Fibroblast of villous mesenchyme (primary cell): ENCODE measurements around the gene MAPK8IP3. TPM values are rescaled to one million over a fixed set of nuclear protein-coding genes. Genes with fewer than 3 reads are reported as not detected.

ENCODE experiments used
- DNase-seq: peaks from one replicate; pipeline ENCODE4 v3.0.0-alpha.2; 2010; ENCODE audit warnings: low read depth
- H3K4me3 ChIP-seq: 2 replicates; pipeline ENCODE4 v1.5.1; 2011; ENCODE audit warnings: low read depth, mild to moderate bottlenecking, low read length
- CTCF ChIP-seq: IDR thresholded peaks from 2 replicates; pipeline ENCODE4 v1.5.1; 2012; ENCODE audit warnings: low read depth, mild to moderate bottlenecking, low read length; ENCODE audit not compliant: insufficient read depth
- total RNA-seq: library from RNA; depleted of rRNA; stranded (reverse); fragments of >200 nt; gene quantifications from 2 replicates; pipeline ENCODE4 v1.2.3, GENCODE V29; 2012

MAPK8IP3 gene
- total RNA-seq, 1 donor = 37.1 TPM

- DNase-seq = no peak
- TF ChIP-seq CTCF = no peak
These were observed 71.6 kb downstream of the MAPK8IP3 start for GRCh38 chr16:1777375-1778199.

GRCh38 chr16:1778200-1779179, 72.5 kb downstream of the MAPK8IP3 start:
- H3K4me3 ChIP-seq = no peak overlapping the region
- no peak for TF ChIP-seq CTCF
- DNase-seq = peak; percentile 9

More at GRCh38 chr16:1777375-1778199, 71.6 kb downstream of the MAPK8IP3 start:
- no peak overlapping the region for H3K4me3 ChIP-seq

DNA sequence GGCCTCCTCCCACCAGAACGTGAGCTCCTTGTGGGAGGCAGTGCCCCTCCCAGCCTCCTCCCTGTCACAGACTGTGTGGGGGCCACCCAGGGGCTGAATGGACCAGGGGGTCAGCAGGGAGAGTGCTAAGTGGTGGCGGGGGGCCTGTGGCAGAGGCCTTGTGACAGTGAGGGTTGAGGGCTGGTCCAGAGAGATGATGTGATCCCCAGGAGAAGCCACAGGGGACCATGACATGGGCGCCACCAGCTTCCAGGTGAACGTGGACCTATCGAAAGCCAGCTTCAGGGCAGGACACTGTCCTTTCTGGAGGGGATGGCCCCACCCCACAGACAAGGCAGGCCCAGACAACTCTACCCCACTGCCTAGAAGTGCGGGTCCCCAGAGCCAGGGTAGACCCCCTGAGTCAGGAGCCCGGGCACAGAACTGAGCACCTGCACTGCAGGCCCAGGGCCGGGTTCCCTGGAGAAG, 73.3 kb downstream of the MAPK8IP3 start:
- no peak overlapping the region for H3K4me3 ChIP-seq
- no peak for TF ChIP-seq CTCF
- DNase-seq = no peak

- DNase-seq = no peak
- no peak for TF ChIP-seq CTCF
- H3K4me3 ChIP-seq = no peak overlapping the region
These were observed 74.0 kb downstream of the MAPK8IP3 start for GRCh38 chr16:1779741-1780676.

DNA sequence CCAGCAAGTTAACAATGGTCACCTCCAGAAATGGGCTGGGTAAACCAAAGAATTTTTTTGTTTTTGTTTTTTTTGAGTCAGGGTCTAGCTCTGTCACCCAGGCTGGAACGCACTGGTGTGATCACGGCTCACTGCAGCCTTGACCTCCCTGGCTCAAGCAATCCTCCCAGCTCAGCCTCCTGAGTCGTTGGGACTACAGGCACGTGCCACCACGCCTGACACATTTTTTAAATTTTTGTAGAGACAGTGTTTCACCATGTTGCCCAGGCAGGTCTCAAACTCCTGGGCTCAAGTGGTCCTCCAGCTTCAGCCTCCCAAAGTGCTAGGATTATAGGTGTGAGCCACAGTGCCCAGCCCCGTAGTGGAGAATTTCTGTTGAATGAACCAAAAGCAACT, 74.7 kb downstream of the MAPK8IP3 start:
- DNase-seq = no peak
- no peak for TF ChIP-seq CTCF
- no peak overlapping the region for H3K4me3 ChIP-seq

GRCh38 chr16:1781254-1781653, 75.3 kb downstream of the MAPK8IP3 start:
- H3K4me3 ChIP-seq = peak overlapping the region; percentile 81
- no peak for TF ChIP-seq CTCF
- DNase-seq = no peak
